ENCODE measurements around the gene TMEM156. TPM values are rescaled to one million over a fixed set of nuclear protein-coding genes. Genes with fewer than 3 reads are reported as not detected.

Gene TMEM156
- total RNA-seq, 1 donor from 2014 or later: not detected

GRCh38 chr4:38928568-38928967 is 103.6 kb downstream of the TMEM156 start:
- Histone ChIP-seq H3K27me3 (no peaks in the 10 kb centered on the region), H3K4me1 (no peaks in the 10 kb centered on the region), H3K9me3 (no peaks in the 10 kb centered on the region), H3K4me3 (no peak overlapping the region), H3K36me3 (peaks cover 0 to 68% of the 10 kb centered on the region in 2 donors), H3K27ac (no peak overlapping the region)
- no peak for DNase-seq (ENCODE audit: extremely low spot score in 2 of 2)
- intact Hi-C loops (cut with DNase I): no loop called here
- TF ChIP-seq POLR2A (IDR thresholded peaks at IDR 0.05): no peak
- TF ChIP-seq POLR2AphosphoS5 (IDR thresholded peaks at IDR 0.05; ENCODE audit: insufficient read depth in 1 of 2, low read depth in 1 of 2): no peak
- TF ChIP-seq CTCF (IDR thresholded peaks at IDR 0.05): no peak

GRCh38 chr4:38926896-38927295 is 105.3 kb downstream of the TMEM156 start:
- TF ChIP-seq POLR2AphosphoS5 (IDR thresholded peaks at IDR 0.05; ENCODE audit: insufficient read depth in 1 of 2, low read depth in 1 of 2) (no peak), POLR2A (IDR thresholded peaks at IDR 0.05) (no peak), CTCF (IDR thresholded peaks at IDR 0.05) (no peak)
- no peaks in the 10 kb centered on the region for H3K27me3 ChIP-seq
- H3K4me3 ChIP-seq: no peak overlapping the region
- no peaks in the 10 kb centered on the region for H3K9me3 ChIP-seq
- intact Hi-C loops (cut with DNase I): no loop called here
- H3K4me1 ChIP-seq: no peaks in the 10 kb centered on the region
- peak overlapping the region; percentile 26 for H3K27ac ChIP-seq
- DNase-seq (ENCODE audit: extremely low spot score in 2 of 2): no peak
- H3K36me3 ChIP-seq: peaks cover 0 to 67% of the 10 kb centered on the region in 2 donors

GRCh38 chr4:38925492-38926413 is 106.5 kb downstream of the TMEM156 start:
- H3K27me3 ChIP-seq: no peaks in the 10 kb centered on the region
- intact Hi-C loops (cut with DNase I): no loop called here
- peak overlapping the region; percentile 26 for H3K27ac ChIP-seq
- H3K4me1 ChIP-seq: no peaks in the 10 kb centered on the region
- no peaks in the 10 kb centered on the region for H3K9me3 ChIP-seq
- TF ChIP-seq CTCF (IDR thresholded peaks at IDR 0.05) (no peak), POLR2A (IDR thresholded peaks at IDR 0.05) (no peak), POLR2AphosphoS5 (IDR thresholded peaks at IDR 0.05; ENCODE audit: insufficient read depth in 1 of 2, low read depth in 1 of 2) (no peak)
- peaks cover 0 to 59% of the 10 kb centered on the region in 2 donors for H3K36me3 ChIP-seq
- no peak for DNase-seq (ENCODE audit: extremely low spot score in 2 of 2)
- no peak overlapping the region for H3K4me3 ChIP-seq

GRCh38 chr4:38924353-38924752 is 107.9 kb downstream of the TMEM156 start:
- intact Hi-C loops (cut with DNase I): no loop called here

More at GRCh38 chr4:38924353-38924752, 107.9 kb downstream of the TMEM156 start:
- no peak for DNase-seq (ENCODE audit: extremely low spot score in 2 of 2)
- TF ChIP-seq POLR2AphosphoS5 (IDR thresholded peaks at IDR 0.05; ENCODE audit: insufficient read depth in 1 of 2, low read depth in 1 of 2) (no peak), CTCF (IDR thresholded peaks at IDR 0.05) (no peak), POLR2A (IDR thresholded peaks at IDR 0.05) (no peak)
- no peaks in the 10 kb centered on the region for H3K9me3 ChIP-seq
- H3K4me1 ChIP-seq: no peaks in the 10 kb centered on the region
- no peaks in the 10 kb centered on the region for H3K27me3 ChIP-seq
- no peak overlapping the region for H3K27ac ChIP-seq
- H3K36me3 ChIP-seq: peaks cover 0 to 58% of the 10 kb centered on the region in 2 donors
- H3K4me3 ChIP-seq: no peak overlapping the region

Measured in vagina (tissue), 2 donors.